T-helper 17 cell (primary cell): ENCODE data around the gene BBS9. TPM values are rescaled to one million over a fixed set of nuclear protein-coding genes. Genes with fewer than 3 reads are reported as not detected.
"Not testable (repeated sequence)": the region's sequence is repeated elsewhere in the genome, so short reads cannot be mapped to it uniquely, and the experiment has no call there.

Experiments
- ATAC-seq: fragments of 150-1000 bp; cut with Tn5 transposase; 2 replicates; pipeline ENCODE4 v1.10.0; 2021; ENCODE audit warnings: mild to moderate bottlenecking, moderate library complexity
- DNase-seq, 3 donors: peaks; one replicate each; pipeline versions ENCODE4 v3.0.0 to v3.0.0-alpha.2; 2020 to 2021
- H3K9me3 ChIP-seq: one replicate; pipeline ENCODE4 v1.7.0; 2013; ENCODE audit warnings: low read length, mild to moderate bottlenecking; ENCODE audit not compliant: control insufficient read depth, poor library complexity, severe bottlenecking
- H3K27ac Mint-ChIP-seq: one replicate; pipeline ENCODE4 v1.8.0; 2022; ENCODE audit warnings: mild to moderate bottlenecking, moderate library complexity, mixed read lengths
- H3K27me3 Mint-ChIP-seq: one replicate; pipeline ENCODE4 v1.8.0; 2022; ENCODE audit warnings: mixed read lengths
- H3K36me3 Mint-ChIP-seq: one replicate; pipeline ENCODE4 v1.8.0; 2022; ENCODE audit warnings: low read depth, mixed read lengths
- H3K4me1 Mint-ChIP-seq: one replicate; pipeline ENCODE4 v1.8.0; 2022; ENCODE audit warnings: mild to moderate bottlenecking, mixed read lengths
- H3K4me3 Mint-ChIP-seq: one replicate; pipeline ENCODE4 v1.8.0; 2022; ENCODE audit warnings: mild to moderate bottlenecking, moderate library complexity, mixed read lengths
- total RNA-seq, 4 donors: library from RNA in 2 of 4; stranded (reverse) in 2 of 4; gene quantifications; one replicate each; pipeline ENCODE4 v1.2.3 and lab custom pipeline; 2022 to 2026

BBS9 gene
- total RNA-seq, 2 donors from 2014 or later, result 23.4 to 25.3 TPM

DNA sequence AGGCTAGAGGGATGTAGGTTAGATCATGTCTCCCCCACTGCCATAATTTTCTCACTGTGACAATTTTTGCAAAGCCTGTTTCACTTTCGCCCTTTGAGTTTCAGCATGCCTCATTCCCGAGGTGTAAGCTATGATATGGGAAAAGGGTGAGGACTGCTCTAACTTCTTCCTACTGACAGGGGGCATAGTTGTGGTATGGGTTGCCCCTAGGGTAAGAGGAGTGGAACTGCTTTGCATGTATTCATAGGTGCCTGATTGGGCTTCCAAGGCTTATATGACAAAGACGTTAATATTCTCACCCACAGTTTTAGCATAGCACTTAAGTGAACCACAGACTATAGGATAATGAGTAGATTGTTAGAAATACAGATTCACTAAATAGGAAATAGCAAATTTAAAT is 148.7 kb downstream of the BBS9 start:
- Mint-ChIP-seq H3K4me1 (no peaks in the 10 kb centered on the region), H3K27ac (no peak overlapping the region), H3K4me3 (no peak overlapping the region), H3K27me3 (no peaks in the 10 kb centered on the region), H3K36me3 (peaks cover 6% of the 10 kb centered on the region)
- DNase-seq (no peak), ATAC-seq (no peak)
- H3K9me3 ChIP-seq, result peaks cover 3% of the 10 kb centered on the region

- no peaks in the 10 kb centered on the region for H3K4me1 Mint-ChIP-seq
- no peaks in the 10 kb centered on the region for H3K27me3 Mint-ChIP-seq
- no peak overlapping the region for H3K4me3 Mint-ChIP-seq
- no peak for ATAC-seq
- peaks cover 6% of the 10 kb centered on the region for H3K36me3 Mint-ChIP-seq
- no peak overlapping the region for H3K27ac Mint-ChIP-seq
- no peaks in the 10 kb centered on the region for H3K9me3 ChIP-seq
- DNase-seq, result no peak
Observed at GRCh38 chr7:33286501-33286900, 157.1 kb downstream of the BBS9 start.

DNA sequence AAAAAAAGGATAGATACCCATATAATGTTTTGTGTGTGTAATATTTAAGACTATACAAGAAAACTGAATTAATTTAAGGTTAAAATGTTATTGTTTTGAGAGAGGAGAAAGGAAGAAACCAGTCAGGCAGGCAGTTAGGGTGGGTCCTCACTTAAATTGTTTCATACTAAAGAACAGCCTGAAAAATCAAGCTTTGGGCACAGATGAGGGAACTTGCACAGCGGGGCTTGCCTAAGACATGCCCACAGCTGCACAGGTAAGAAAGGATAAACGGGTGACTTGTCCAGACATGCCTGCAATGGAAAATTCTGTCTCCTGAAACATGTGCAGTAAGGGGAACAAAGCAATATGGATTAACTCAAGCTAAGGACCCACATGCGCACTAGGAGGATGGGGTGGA is 158.4 kb downstream of the BBS9 start:
- no peak overlapping the region for H3K27ac Mint-ChIP-seq
- H3K9me3 ChIP-seq, result no peaks in the 10 kb centered on the region
- no peaks in the 10 kb centered on the region for H3K4me1 Mint-ChIP-seq
- ATAC-seq (no peak), DNase-seq (no peak)
- peaks cover 6% of the 10 kb centered on the region for H3K36me3 Mint-ChIP-seq
- no peak overlapping the region for H3K4me3 Mint-ChIP-seq
- H3K27me3 Mint-ChIP-seq, result no peaks in the 10 kb centered on the region

DNA sequence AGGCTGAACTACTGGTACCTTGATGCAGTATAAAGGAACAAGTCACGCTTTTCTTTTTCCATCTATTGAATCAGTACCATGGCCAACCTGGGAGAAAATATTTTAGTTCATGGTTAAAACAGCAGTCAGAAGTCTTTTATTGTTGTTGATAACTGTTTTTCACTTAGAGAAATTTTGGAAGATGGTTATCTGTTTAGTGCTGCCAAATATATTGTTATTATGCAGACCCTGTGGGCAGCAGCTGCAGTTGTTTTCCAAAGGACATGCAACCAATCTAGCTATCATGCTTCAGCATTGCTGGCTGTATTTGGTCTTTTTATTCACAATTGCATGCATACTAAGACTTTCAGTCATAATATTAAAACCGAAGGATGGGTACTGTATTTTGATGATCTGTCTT is 169.5 kb downstream of the BBS9 start:
- H3K27ac Mint-ChIP-seq, result no peak overlapping the region
- DNase-seq, result no peak
- peaks cover 7% of the 10 kb centered on the region for H3K36me3 Mint-ChIP-seq
- H3K4me3 Mint-ChIP-seq, result no peak overlapping the region
- no peaks in the 10 kb centered on the region for H3K27me3 Mint-ChIP-seq
- no peaks in the 10 kb centered on the region for H3K9me3 ChIP-seq
- ATAC-seq, result no peak
- no peaks in the 10 kb centered on the region for H3K4me1 Mint-ChIP-seq

DNA sequence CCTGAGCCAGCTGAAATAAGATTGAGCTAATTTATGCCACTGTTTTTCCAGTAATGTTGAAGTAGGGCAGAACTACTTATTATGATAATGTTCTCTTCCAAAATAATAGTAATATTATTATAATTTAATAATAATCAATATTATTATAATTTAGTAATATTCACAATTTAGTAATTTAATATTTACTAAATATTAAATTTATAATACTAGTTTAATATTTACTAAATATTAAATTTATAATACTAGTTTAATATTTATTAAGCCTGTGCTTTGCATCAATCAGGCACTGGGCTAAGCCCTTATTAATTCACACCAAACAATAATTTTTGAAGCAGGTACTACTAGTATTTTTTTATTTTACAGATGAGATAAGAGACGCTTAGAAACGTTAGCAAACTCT is 170.1 kb downstream of the BBS9 start:
- H3K27ac Mint-ChIP-seq, result no peak overlapping the region
- H3K4me3 Mint-ChIP-seq, result no peak overlapping the region
- H3K36me3 Mint-ChIP-seq, result peaks cover 7% of the 10 kb centered on the region
- H3K9me3 ChIP-seq, result no peaks in the 10 kb centered on the region
- ATAC-seq (no peak), DNase-seq (no peak)
- H3K27me3 Mint-ChIP-seq, result no peaks in the 10 kb centered on the region
- no peaks in the 10 kb centered on the region for H3K4me1 Mint-ChIP-seq

GRCh38 chr7:33300131-33300530 is 170.8 kb downstream of the BBS9 start:
- Mint-ChIP-seq H3K4me3 (no peak overlapping the region), H3K36me3 (peaks cover 7% of the 10 kb centered on the region), H3K4me1 (no peaks in the 10 kb centered on the region), H3K27me3 (no peaks in the 10 kb centered on the region), H3K27ac (no peak overlapping the region)
- DNase-seq (no peak), ATAC-seq (no peak)
- no peaks in the 10 kb centered on the region for H3K9me3 ChIP-seq

GRCh38 chr7:33300742-33301141 is 171.4 kb downstream of the BBS9 start:
- no peak for ATAC-seq
- no peaks in the 10 kb centered on the region for H3K4me1 Mint-ChIP-seq
- no peak overlapping the region for H3K27ac Mint-ChIP-seq
- peaks cover 7% of the 10 kb centered on the region for H3K36me3 Mint-ChIP-seq
- no peak for DNase-seq
- no peaks in the 10 kb centered on the region for H3K9me3 ChIP-seq
- no peaks in the 10 kb centered on the region for H3K27me3 Mint-ChIP-seq
- H3K4me3 Mint-ChIP-seq, result no peak overlapping the region

GRCh38 chr7:33303978-33304557 is 174.7 kb downstream of the BBS9 start:
- H3K4me3 Mint-ChIP-seq, H3K27me3 Mint-ChIP-seq, H3K9me3 ChIP-seq, H3K4me1 Mint-ChIP-seq, ATAC-seq, DNase-seq, H3K27ac Mint-ChIP-seq: not testable (repeated sequence)
- peaks cover 13% of the 10 kb centered on the region for H3K36me3 Mint-ChIP-seq

DNA sequence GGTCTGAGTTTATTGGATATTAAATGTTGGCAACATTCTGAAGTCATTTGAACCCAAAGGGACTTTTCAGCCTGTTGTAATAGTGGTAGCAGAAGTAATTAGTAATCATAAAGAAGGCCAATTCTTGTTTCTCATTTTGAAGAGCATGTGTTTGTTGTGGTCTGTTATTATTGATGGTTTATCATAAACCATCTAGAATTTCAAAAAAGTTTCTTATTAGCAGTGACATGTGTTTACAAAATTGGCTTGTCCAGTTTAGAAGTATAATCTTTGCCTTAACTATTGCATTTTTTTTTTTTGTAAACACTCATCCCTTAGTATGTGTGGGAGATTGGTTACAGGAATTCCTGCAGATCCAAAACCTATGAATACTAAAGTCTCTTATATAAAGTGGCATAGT is 177.8 kb downstream of the BBS9 start:
- no peaks in the 10 kb centered on the region for H3K27me3 Mint-ChIP-seq

GRCh38 chr7:33310546-33310945 is 181.2 kb downstream of the BBS9 start:
- DNase-seq (no peak), ATAC-seq (no peak)
- no peaks in the 10 kb centered on the region for H3K27me3 Mint-ChIP-seq
- no peaks in the 10 kb centered on the region for H3K4me1 Mint-ChIP-seq
- H3K4me3 Mint-ChIP-seq, result no peak overlapping the region
- H3K27ac Mint-ChIP-seq, result no peak overlapping the region
- H3K9me3 ChIP-seq, result no peaks in the 10 kb centered on the region
- peaks cover 13% of the 10 kb centered on the region for H3K36me3 Mint-ChIP-seq

More for the DNA sequence above, 177.8 kb downstream of the BBS9 start:
- DNase-seq, result no peak
- ATAC-seq, result no peak
- no peak overlapping the region for H3K27ac Mint-ChIP-seq
- H3K36me3 Mint-ChIP-seq, result peaks cover 9% of the 10 kb centered on the region
- no peaks in the 10 kb centered on the region for H3K4me1 Mint-ChIP-seq
- H3K4me3 Mint-ChIP-seq, result no peak overlapping the region
- no peaks in the 10 kb centered on the region for H3K9me3 ChIP-seq

GRCh38 chr7:33325754-33326484 is 196.6 kb downstream of the BBS9 start:
- DNase-seq (no peak), ATAC-seq (no peak)
- H3K36me3 Mint-ChIP-seq, result peaks cover 2% of the 10 kb centered on the region
- H3K4me3 Mint-ChIP-seq, result no peak overlapping the region
- no peaks in the 10 kb centered on the region for H3K4me1 Mint-ChIP-seq
- no peaks in the 10 kb centered on the region for H3K27me3 Mint-ChIP-seq
- no peak overlapping the region for H3K27ac Mint-ChIP-seq
- H3K9me3 ChIP-seq, result peaks cover 3% of the 10 kb centered on the region

DNA sequence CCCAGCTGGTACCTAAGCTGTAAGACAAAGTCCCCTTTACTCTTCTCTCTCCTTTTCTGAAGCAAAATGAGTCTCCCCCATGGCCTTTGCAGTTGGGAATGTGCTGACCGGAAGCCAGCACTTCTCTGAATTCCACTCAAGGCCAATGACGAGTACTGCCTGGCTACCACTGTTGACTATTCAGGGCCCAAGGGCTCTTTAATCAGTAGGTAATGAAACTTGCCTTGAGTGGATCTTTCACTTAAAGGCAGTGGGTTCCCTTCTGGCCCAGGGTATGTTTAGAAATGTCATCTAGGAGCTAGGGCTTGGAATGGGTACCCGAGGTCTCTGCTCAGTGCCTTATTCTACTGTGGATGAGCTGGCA is 197.1 kb downstream of the BBS9 start:
- H3K27ac Mint-ChIP-seq, result no peak overlapping the region
- peaks cover 3% of the 10 kb centered on the region for H3K9me3 ChIP-seq
- no peaks in the 10 kb centered on the region for H3K4me1 Mint-ChIP-seq
- H3K27me3 Mint-ChIP-seq, result no peaks in the 10 kb centered on the region
- ATAC-seq (no peak), DNase-seq (no peak)
- H3K36me3 Mint-ChIP-seq, result no peaks in the 10 kb centered on the region
- no peak overlapping the region for H3K4me3 Mint-ChIP-seq

- no peaks in the 10 kb centered on the region for H3K36me3 Mint-ChIP-seq
- DNase-seq (no peak), ATAC-seq (no peak)
- H3K4me3 Mint-ChIP-seq, result no peak overlapping the region
- H3K9me3 ChIP-seq, result peaks cover 3% of the 10 kb centered on the region
- no peak overlapping the region for H3K27ac Mint-ChIP-seq
- no peaks in the 10 kb centered on the region for H3K4me1 Mint-ChIP-seq
- H3K27me3 Mint-ChIP-seq, result no peaks in the 10 kb centered on the region
Observed at GRCh38 chr7:33327427-33327826, 198.1 kb downstream of the BBS9 start.

GRCh38 chr7:33334349-33334748 is 205.0 kb downstream of the BBS9 start:
- H3K4me3 Mint-ChIP-seq, result no peak overlapping the region
- no peak for DNase-seq

More at GRCh38 chr7:33334349-33334748, 205.0 kb downstream of the BBS9 start:
- no peaks in the 10 kb centered on the region for H3K9me3 ChIP-seq
- peaks cover 4% of the 10 kb centered on the region for H3K36me3 Mint-ChIP-seq
- no peaks in the 10 kb centered on the region for H3K4me1 Mint-ChIP-seq
- ATAC-seq, result no peak
- no peak overlapping the region for H3K27ac Mint-ChIP-seq
- H3K27me3 Mint-ChIP-seq, result no peaks in the 10 kb centered on the region
